UCSD-AML1 (cell line): ENCODE measurements around the gene GPS1.

Experiments
- DNase-seq: peaks from one replicate; lab custom pipeline; 2025; ENCODE audit not compliant: unreplicated experiment; lab: John Stamatoyannopoulos, UW

Gene GPS1

GRCh38 chr17:82041144-82041814 is 10.4 kb upstream of the GPS1 start:
- DNase-seq = no peak

GRCh38 chr17:82042649-82043048 is 9.0 kb upstream of the GPS1 start:
- DNase-seq = no peak

- no peak for DNase-seq
These were observed 8.2 kb upstream of the GPS1 start for GRCh38 chr17:82043507-82043906.

GRCh38 chr17:82045936-82046484 is 5.7 kb upstream of the GPS1 start:
- DNase-seq = no peak

- no peak for DNase-seq
These were observed 4.8 kb upstream of the GPS1 start for GRCh38 chr17:82046903-82047302.

GRCh38 chr17:82047379-82047778 is 4.3 kb upstream of the GPS1 start:
- no peak for DNase-seq

- no peak for DNase-seq
These were observed 3.7 kb upstream of the GPS1 start for GRCh38 chr17:82047914-82048570.

- DNase-seq = no peak
These were observed 3.1 kb upstream of the GPS1 start for GRCh38 chr17:82048571-82048971.

GRCh38 chr17:82049106-82049505 is 2.6 kb upstream of the GPS1 start:
- no peak for DNase-seq

GRCh38 chr17:82049521-82049971 is 2.2 kb upstream of the GPS1 start:
- no peak for DNase-seq

GRCh38 chr17:82050152-82050760 is 1.4 kb upstream of the GPS1 start:
- no peak for DNase-seq

GRCh38 chr17:82050761-82051641 is 697 bp upstream of the GPS1 start:
- DNase-seq = no peak

GRCh38 chr17:82052638-82053059 is 951 bp downstream of the GPS1 start:
- DNase-seq = no peak

- DNase-seq = no peak
These were observed 1.4 kb downstream of the GPS1 start for GRCh38 chr17:82053130-82053529.

GRCh38 chr17:82053556-82054263 is 2.0 kb downstream of the GPS1 start:
- DNase-seq = no peak

GRCh38 chr17:82054351-82055022 is 2.8 kb downstream of the GPS1 start:
- DNase-seq = no peak

- DNase-seq = no peak
These were observed 3.6 kb downstream of the GPS1 start for GRCh38 chr17:82055023-82055964.

- DNase-seq = no peak
These were observed 4.4 kb downstream of the GPS1 start for GRCh38 chr17:82055965-82056728.
